ENCODE data around the gene ATXN7L1.
"Not testable (repeated sequence)": the region's sequence is repeated elsewhere in the genome, so short reads cannot be mapped to it uniquely, and the experiment has no call there.

ATXN7L1 gene

DNA sequence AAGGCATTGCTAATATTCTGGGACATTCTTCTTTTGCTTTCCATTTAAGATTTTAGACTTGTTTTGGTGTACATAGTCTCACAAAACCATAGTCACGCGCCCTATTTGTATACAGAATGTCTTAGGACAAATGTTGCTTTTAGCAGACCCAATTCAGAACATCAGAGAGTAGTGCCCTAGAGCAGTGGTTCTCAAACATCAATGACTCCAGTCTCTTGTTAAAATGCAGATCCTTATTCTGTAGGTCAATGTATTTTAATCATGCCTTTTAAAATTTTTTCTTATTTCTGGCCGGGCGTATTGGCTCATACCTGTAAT is 167.7 kb downstream of the ATXN7L1 start:
- no peak for DNase-seq (ENCODE audit: low read depth in 2 of 2, low spot score in 1 of 2)

DNA sequence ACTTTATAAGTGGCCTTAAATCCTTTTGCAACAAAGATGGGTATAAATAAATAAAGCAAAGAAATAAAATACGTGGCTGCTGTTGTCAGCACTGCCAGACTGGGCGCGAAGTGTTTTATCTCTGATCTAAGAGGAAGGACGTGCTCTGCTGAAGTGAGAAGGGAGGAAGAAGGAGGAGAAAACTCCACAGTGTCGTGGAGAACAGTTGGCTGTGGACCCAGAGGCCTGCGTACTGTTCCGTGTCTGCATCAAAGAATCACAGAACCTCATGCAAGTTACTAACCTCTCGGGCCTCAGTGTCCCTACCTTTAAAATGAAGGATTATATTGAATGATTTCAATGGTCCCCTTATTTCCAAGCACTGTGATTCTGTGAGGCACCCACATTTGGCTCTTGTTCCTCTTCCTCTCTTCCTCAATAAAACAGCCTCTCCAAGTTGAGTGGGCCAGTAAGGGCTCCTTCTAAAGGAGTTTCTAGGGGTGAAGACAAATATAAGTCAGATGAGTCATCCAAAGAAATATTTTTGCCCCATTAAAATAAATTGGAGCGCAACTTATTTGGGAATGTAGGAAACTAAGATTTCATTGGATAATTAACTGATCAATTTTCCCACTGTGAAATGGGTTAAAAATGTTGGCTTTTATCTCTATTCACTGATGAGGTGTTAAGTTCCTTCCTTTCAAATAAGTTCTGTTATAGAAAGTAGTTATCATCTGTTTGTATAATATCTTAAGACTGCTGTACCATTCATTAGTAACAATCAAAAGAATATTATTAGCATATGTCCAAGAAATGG is 168.2 kb downstream of the ATXN7L1 start:
- DNase-seq (ENCODE audit: low read depth in 2 of 2, low spot score in 1 of 2): no peak

DNA sequence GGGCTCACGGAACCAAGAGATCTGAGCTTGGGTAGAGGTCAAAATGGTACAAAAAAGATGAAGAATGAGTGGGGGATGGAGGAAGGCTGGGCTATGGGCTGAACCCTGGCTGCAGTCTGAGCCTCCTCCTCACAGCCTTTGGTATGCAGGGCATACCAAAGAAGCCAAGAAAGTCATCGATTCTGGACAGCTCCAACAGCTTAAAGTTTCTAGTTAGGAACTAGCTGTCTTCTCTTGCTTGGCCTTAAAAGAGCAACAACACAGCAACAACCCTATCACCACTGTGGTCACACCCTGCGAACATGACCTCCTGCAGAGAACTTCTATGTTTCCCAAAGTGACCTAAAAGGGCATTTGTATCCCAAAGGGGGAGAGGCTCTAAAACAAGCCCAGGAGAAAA is 169.0 kb downstream of the ATXN7L1 start:
- DNase-seq (ENCODE audit: low read depth in 2 of 2, low spot score in 1 of 2): no peak

DNA sequence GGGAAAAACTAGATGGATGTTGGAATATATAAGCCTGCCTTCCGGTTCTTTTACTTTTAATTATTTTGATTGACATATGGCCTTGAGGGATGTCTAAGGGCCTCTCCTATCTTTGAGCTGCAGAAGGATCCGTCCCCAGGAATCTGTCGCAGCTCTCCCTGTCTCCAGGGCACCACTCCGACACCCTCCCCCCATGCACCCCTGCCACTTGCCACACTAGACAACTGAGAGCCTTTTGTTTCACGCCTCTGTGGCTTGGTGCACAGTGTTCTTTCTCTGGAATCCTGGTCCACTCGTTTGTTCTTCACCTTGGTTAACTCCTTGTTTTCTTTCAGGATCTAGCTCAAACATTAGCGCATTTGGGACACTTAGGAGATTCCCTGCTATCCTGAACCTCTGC is 171.0 kb downstream of the ATXN7L1 start:
- no peak for DNase-seq (ENCODE audit: low read depth in 2 of 2, low spot score in 1 of 2)

DNA sequence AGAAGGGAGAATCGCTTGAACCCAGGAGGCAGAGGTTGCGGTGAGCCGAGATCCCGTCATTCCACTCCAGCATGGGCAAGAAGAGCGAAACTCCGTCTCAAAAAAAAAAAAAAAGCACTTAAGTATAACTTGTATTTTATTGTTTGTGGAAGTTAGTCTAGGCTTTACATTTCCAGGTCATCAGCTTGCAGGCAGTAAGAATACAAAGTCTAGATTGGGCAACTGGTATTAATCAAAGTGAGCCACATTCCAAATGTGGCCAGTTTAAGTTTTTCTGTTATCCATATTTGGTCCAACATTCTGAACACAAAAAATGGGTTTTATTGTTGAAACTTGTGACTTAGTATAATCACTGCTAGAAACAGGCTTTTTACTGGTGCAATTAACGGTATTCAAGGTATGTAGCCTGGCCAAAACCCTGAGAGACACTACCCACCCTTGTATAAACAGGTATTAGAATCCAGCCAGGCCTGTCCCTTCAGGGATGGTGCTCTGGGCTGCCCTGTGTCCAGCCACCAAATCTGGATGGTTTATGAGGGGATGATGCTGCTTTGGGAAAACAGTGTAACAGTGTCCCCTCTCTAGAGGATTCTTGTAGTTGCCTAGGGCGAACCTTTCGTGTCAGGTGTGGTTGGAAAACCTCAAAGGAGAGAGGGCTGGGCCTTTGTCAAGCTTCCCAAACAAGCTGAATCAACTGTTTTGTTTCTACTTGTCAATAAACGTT is 173.0 kb downstream of the ATXN7L1 start:
- DNase-seq (ENCODE audit: low read depth in 2 of 2, low spot score in 1 of 2): no peak

DNA sequence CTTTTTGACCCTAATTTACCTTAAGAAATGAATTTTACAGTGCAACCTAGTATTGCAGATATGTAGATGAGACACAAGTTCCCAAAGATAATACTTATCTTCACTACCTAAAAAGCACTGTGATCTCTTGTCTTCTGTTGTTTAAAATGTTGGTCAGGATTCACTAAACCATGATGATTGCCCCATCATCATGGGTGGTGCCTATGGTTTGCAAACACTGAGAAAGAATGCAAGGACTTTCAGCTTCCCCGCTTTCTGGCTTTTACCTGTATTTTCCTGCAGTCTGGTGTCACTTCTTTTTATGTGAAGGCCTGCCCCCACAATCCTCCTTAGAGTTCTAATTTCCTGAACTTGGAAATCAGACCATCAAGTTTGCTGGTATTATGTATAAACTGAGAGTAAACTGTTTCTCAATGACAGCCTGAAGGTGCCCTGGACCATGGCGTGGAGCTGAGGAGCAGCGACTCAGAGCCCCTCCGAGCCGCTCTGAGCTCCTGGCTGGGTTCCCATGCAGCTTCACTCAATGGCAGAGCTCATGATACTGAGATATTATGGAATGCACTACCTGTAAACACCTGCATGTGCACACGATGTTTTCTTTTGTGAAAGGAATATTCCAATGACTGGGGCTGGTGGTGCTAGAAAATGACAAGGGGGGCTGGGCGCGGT is 176.7 kb downstream of the ATXN7L1 start:
- no peak for DNase-seq (ENCODE audit: low read depth in 2 of 2, low spot score in 1 of 2)

DNA sequence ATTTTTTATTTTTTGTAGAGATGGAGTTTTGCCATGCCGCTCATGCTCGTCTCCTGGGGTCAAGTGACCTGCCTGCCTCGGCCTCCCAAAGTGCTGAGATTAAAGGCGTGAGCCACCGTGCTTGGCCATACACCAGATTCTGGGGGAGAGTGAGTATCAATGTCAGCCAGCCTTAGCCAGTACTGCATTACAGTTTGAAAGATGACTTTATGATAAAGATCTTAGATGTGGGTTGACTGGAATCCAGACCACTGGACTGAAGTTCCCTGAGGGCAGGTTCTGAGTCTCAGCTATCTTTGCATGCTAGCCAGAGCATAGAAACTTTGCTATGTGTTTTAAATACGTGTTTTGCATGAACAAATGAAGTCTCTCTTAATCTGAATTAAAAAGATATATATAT is 177.9 kb downstream of the ATXN7L1 start:
- DNase-seq (ENCODE audit: low read depth in 2 of 2, low spot score in 1 of 2): no peak

DNA sequence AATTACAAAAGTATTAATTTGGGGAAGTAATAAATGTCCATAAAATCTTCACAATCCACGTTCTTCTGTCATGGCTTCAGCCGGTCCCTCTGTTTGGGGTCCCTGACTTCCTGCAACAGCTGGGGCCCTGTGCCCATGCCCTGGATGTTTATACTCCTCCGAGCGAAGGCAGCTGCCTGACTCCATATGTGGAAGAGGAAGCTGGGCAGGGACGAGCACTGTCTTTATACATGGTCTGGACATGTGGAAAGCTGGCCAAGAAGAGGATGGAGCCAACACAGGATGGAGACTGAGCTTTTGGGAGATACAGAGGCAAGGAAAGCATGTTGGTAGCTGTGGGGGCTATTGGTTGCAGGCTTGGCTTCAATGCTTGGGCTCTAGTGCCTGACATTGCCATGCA is 178.6 kb downstream of the ATXN7L1 start:
- DNase-seq (ENCODE audit: low read depth in 2 of 2, low spot score in 1 of 2): no peak

DNA sequence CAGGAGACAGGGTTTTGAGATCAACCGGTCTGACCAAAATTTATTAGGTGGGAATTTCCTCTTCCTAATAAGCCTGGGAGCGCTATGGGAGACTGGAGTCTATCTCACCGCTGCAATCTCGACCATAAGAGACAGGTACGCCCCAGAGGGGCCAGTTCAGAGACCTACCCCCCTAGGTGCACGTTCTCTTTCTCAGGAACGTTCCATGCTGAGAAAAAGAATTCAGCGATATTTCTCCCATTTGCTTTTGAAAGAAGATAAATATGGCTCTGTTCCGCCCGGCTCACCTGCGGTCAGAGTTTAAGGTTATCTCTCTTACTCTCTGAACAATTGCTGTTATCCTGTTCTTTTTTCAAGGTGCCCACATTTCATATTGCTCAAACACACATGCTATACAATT is 179.2 kb downstream of the ATXN7L1 start:
- DNase-seq (ENCODE audit: low read depth in 2 of 2, low spot score in 1 of 2): not testable (repeated sequence)

DNA sequence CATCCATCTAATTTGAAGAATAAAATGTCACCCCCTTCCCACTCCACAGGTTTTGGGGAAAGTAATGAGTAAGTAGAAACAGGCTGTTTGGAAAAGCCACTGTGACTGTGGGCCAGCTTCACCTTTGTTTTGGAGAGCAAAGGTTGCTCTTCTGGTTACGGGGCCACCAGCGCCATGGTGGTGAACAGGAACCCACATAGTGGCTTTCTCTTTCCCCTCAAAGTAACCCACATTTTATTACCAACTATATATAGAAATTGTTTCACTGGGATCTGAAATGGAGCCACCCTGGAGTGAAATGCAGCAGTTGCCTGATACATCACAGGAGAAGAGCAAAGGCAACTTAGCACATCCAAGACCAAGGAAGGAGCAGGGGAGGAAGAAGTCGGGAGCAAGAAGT is 182.8 kb downstream of the ATXN7L1 start:
- DNase-seq (ENCODE audit: low read depth in 2 of 2, low spot score in 1 of 2): no peak

DNA sequence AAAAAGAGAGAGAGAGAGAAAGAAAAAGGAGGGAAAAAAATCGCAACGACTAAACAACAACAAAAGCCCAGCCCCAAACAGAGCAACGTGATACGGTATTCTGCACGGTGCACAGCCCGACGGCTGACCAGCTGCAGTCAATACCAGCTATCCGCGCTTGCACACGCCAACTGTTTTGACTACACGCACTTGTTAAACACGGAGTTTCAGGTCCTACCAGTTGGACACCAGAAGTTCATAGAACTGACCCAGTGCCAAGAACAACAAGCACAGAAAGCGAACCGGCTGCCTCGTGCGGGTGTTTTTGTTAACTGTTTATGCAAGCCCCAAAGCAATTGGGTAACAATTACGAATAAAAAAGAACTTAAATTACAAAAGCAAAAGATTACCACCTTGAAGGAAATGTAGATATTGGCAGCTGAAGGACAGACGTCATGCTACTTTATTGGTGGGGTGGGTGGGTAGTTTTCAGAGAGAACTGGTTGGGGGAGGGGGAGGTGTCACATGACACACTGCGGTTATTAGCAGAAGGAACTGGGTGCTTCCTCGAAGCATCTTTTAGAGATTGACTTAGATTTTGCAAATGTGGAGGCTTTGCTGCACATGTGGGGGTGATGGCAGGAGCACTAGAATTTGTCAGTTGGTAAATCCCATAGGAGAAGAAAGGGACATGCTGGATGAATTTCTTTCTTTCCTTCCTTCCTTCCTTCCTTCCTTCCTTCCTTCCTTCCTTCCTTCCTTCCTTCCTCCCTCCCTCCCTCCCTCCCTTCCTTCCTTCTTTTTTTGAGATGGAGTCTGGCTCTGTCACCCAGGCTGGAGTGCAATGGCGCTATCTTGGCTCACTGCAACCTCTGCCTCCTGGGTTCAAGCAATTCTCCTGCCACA is 184.5 kb downstream of the ATXN7L1 start:
- DNase-seq (ENCODE audit: low read depth in 2 of 2, low spot score in 1 of 2): peak in 1 of 2 donors; percentile 39

DNA sequence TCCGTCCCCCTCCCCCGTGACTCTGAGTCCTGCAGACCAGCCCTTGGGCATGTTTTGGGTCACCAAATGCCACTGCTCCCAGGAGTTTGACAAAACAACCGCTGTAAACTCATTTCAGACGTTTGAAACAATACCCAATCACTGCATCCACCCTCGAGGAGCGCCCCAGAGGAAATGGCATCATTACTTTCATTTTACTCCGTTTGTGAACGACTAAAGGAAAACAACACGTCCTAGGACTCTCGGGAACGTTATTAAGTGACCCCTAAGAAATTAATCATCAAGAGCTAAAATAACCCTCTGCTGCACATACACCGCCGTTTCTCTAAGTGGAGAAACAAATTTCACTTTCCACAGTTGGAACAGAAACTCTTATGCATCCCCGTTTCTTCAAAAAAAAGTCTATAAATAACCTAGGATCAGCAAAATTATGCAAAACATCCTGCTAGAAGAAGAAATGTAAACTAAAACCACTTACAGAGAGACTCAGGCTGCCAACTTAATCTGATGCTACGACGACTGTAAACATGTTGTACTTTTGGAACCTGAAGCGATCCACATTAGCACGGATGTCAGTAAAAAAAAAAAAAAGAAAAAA is 185.2 kb downstream of the ATXN7L1 start:
- no peak for DNase-seq (ENCODE audit: low read depth in 2 of 2, low spot score in 1 of 2)

DNA sequence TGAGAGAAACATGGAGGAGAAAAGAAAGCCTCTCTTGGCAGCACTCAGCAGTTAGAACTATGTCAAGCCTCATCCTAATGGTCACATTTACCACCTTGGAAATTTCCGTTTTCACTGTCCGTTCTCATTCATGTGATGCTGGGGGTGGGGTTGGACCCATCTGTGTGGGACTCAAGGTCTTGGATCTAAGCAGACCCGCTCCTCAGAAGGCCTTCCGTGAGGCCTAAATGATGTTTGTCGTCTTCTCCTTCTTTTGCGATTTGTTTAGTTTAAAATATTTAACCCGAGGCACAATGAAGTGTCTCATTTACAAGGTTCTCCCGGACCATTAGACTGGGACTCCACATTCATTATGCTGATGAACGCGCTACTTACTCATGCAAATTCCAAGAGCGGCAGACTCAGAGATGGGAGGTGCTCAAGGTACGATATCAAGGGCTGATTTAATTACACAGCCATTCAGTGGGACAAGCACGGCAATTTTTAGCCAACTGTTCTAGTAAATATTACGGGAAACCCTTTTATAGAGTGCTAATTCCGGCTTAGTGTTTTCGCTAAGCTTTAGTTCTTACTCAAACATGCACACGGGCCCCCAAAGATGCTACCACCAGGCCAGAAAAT is 186.0 kb downstream of the ATXN7L1 start:
- no peak for DNase-seq (ENCODE audit: low read depth in 2 of 2, low spot score in 1 of 2)

DNA sequence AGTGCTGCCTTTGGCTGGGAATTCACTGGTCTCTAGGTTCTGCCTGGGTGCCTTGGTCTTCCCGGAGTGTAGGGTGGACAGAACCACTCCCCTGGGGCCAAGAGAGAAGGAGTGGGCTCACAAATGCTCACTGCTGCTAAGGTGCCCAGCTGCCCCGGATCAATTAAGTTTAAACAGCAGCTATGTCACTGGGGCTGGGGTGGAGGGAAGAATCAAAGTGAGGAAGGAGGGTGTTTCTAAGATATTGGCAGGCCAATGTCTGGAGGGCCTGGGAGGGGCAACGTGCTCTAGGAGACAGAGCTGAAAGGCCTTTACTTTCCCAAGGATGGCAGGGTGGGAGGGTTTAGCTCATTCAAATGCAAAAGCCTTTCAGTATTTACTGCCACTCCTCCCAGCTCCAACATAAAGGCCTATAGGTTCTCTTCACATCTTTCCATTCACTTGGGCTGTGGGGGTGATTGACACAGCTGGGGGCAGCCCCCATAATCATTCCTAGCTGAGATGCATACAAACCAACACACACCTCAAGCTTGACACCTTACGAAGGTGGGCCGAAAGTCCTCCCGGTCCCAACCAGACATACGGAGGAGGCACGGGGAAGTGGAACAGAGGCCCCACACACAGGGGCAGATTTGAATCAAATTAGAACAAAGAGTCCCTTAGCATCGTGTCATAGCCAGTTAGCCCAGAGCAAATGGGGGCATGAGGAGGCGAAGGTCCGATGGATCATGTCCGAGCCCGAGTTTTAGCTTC is 187.2 kb downstream of the ATXN7L1 start:
- DNase-seq (ENCODE audit: low read depth in 2 of 2, low spot score in 1 of 2): no peak

DNA sequence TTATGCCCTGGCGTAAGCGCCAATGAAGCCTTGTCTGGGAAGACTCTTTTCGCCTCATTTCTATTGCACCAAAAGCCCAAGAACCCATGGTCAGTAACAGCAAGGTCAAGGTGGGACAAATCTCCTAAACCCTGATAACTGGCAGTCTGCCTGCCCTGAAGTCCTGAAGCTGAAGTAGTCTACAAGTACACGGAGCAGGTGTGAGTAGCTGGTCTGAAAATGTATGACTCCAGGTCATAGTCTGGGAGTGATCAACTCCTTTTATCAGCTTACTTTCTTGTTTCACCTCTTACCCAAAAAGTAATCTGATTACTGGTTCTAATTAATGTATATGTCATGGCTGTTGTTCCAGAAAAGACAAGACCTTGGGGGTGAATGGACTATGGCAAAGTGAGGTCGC is 187.8 kb downstream of the ATXN7L1 start:
- DNase-seq (ENCODE audit: low read depth in 2 of 2, low spot score in 1 of 2): no peak

DNA sequence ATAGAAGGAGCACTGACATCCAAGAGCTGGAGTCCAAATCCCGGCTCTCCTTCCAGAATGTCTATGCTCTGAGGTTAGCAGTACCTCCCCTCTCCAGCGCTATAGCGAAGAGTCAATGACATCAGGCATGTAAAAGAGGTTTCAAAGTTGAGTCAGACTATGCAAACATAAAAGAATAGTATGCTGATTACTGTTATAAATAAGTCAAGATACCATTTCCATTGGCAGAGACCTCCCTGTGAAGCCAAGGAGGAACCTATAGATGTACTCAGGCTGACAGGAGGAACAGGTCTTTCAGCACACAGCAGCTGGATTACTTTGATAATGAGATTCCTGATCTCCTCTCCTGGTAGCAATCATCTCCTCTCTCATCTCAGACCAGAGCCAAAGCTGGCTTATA is 191.2 kb downstream of the ATXN7L1 start:
- no peak for DNase-seq (ENCODE audit: low read depth in 2 of 2, low spot score in 1 of 2)

DNA sequence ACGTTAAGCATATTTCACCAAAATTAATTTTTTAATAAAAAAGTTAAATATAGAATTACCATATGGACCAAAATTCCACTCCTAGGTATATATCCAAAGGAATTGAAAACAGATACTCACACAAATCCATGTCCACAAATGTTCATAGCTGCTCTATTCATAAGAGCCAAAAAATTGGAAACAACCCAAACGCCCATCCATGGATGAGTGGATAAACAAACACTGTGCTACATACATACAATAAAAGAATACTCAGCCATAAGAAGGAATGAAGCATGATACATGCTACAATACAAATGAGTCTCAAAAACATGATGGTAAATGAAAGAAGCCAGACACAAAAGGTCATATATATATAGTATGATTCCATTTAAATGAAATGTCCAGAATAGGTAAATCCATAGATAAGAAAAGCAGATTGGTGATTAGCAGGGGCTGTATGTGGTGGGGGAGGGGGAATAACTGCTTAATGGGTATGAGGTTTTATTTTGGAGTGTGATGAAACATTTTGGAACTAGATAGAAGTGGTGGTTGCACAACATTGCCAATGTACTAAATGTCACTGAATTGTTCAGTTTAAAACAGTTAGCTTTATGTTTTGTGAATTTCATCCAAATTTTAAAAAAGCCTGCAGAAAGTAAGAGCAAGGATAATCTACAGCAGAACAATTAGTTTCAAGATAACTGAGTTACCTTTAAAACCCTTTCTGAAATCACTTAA is 193.9 kb downstream of the ATXN7L1 start:
- DNase-seq (ENCODE audit: low read depth in 2 of 2, low spot score in 1 of 2): no peak

DNA sequence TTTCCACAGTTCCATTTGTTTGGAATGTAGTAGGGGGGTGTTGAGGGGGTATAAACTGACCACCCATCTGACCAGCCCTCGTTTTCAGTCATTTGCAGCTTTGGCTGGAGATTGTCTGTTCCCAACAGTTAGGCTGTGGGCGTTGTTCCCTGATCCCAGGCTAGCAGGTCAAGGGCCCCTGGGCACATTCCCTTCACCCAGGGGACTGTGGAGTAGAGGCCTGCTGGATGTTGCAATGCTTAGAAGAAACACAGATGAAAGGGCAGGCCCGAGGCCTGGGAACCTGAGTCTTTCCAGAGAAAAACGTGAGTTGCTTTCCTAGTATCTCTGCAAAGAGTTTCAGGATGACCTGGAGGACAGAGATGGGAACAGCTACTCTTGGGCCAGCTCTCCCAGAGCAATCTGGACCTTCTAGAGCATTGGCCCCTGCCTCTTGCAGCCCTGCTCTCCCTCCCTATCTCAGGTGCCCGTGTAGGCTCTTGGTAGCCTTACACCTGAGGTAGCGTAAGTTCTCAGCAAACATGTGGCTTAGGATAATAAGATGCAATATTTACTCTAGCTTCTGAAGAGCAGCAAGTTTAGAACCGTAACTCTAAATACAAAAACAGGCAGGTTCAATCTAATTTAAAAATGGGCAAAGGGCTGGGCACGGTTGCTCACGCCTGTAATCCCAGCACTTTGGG is 195.8 kb downstream of the ATXN7L1 start:
- DNase-seq (ENCODE audit: low read depth in 2 of 2, low spot score in 1 of 2): no peak
